Esophagus squamous epithelium (tissue), 5 donors: ENCODE data around the gene LYAR. TPM values are rescaled to one million over a fixed set of nuclear protein-coding genes. Genes with fewer than 3 reads are reported as not detected.

Experiments used
- DNase-seq: peaks from one replicate; lab custom pipeline; 2025; lab: John Stamatoyannopoulos, UW
- H3K27ac ChIP-seq, 4 donors: fragments of 200-600 bp; sonication (generic); one replicate each; pipeline ENCODE4 v1.5.1; 2016 to 2019; ENCODE audit warnings: mild to moderate bottlenecking in 1 of 4
- H3K27me3 ChIP-seq, 4 donors: fragments of 200-600 bp; sonication (generic); 1 replicate in 3 of 4; 2 replicates in 1 of 4; pipeline versions ENCODE4 v1.5.1 to v1.6.0; 2017 to 2021; ENCODE audit warnings: antibody characterized with exemption in 1 of 4
- H3K36me3 ChIP-seq, 3 donors: fragments of 200-600 bp; sonication (generic); one replicate each; pipeline ENCODE4 v1.5.1; 2016 to 2019
- H3K4me1 ChIP-seq, 3 donors: fragments of 200-600 bp; sonication (generic); one replicate each; pipeline ENCODE4 v1.5.1; 2017 to 2019
- H3K4me3 ChIP-seq, 4 donors: fragments of 200-600 bp; sonication (generic); 1 replicate in 3 of 4; 2 replicates in 1 of 4; pipeline ENCODE4 v1.5.1; 2016 to 2019; ENCODE audit warnings: mild to moderate bottlenecking in 2 of 4, moderate library complexity in 1 of 4
- H3K9me3 ChIP-seq, 3 donors: fragments of 200-600 bp; sonication (generic); one replicate each; pipeline ENCODE4 v1.5.1; 2016 to 2019
- CTCF ChIP-seq, 6 experiments: fragments of 450-650 bp in 4 of 6; fragments of 200-600 bp in 2 of 6; sonication (generic) in 2 of 6; IDR thresholded peaks; one replicate each; pipeline ENCODE4 v1.5.1; 2016 to 2019; ENCODE audit warnings: antibody characterized with exemption in 6 of 6, mild to moderate bottlenecking in 4 of 6, moderate library complexity in 4 of 6
- POLR2A ChIP-seq, 4 donors: fragments of 450-650 bp; IDR thresholded peaks; one replicate each; pipeline ENCODE4 v1.6.1; 2017; ENCODE audit warnings: antibody characterized with exemption in 4 of 4, mild to moderate bottlenecking in 4 of 4, moderate library complexity in 3 of 4
- WGBS, 2 donors: methylation state at CpG; one replicate each; pipeline ENCODE4 v1.1.5; 2018; 5-methylcytosine and 5-hydroxymethylcytosine counted together
- intact Hi-C: fragments of 100-400 bp; cut with DNase I; formaldehyde crosslinking; loops from one replicate; pipeline ENCODE4 v1.15.0; 2022
- total RNA-seq, 4 donors: library from RNA; depleted of rRNA; stranded (reverse); fragments of >200 nt; gene quantifications; one replicate each; pipeline ENCODE4 v1.1.0, GENCODE V29; 2016
- donor health status: DM: yes; HTN: yes; CAD: no.

Gene LYAR
- total RNA-seq, 4 donors from 2014 or later, result 9.1 to 35.7 (median 22.0) TPM

- Histone ChIP-seq H3K36me3 (peaks cover 0 to 56% (median 21%) of the 10 kb centered on the region in 3 donors), H3K27ac (no peak overlapping the region), H3K4me3 (no peak overlapping the region), H3K27me3 (no peaks in the 10 kb centered on the region), H3K9me3 (no peaks in the 10 kb centered on the region), H3K4me1 (no peaks in the 10 kb centered on the region)
- intact Hi-C loops, result no loop called here
- no peak for TF ChIP-seq CTCF (IDR thresholded peaks at IDR 0.05)
- TF ChIP-seq POLR2A (IDR thresholded peaks at IDR 0.05), result no peak
- WGBS, 2 donors, result 85 to 88% methylated on average over 12 to 17 of the region's 18 CpGs
- DNase-seq, result no peak
Observed at GRCh38 chr4:4321951-4322688, 32.2 kb upstream of the LYAR start.

- Histone ChIP-seq H3K27ac (no peak overlapping the region), H3K9me3 (no peaks in the 10 kb centered on the region), H3K36me3 (peaks cover 0 to 66% (median 21%) of the 10 kb centered on the region in 3 donors), H3K4me1 (no peaks in the 10 kb centered on the region), H3K27me3 (no peaks in the 10 kb centered on the region), H3K4me3 (no peak overlapping the region)
- WGBS, 2 donors, result 92 to 93% methylated on average over 17 to 23 of the region's 26 CpGs
- DNase-seq, result no peak
- intact Hi-C loops, result no loop called here
- TF ChIP-seq POLR2A (IDR thresholded peaks at IDR 0.05) (no peak), CTCF (IDR thresholded peaks at IDR 0.05) (no peak)
Observed at GRCh38 chr4:4320951-4321714, 31.2 kb upstream of the LYAR start.

- no peak overlapping the region for H3K4me3 ChIP-seq
- WGBS, 2 donors, result 91 to 94% methylated on average over 13 of the region's 15 CpGs
- no peaks in the 10 kb centered on the region for H3K9me3 ChIP-seq
- DNase-seq, result no peak
- TF ChIP-seq POLR2A (IDR thresholded peaks at IDR 0.05), result no peak
- no peak for TF ChIP-seq CTCF (IDR thresholded peaks at IDR 0.05)
- H3K4me1 ChIP-seq, result no peaks in the 10 kb centered on the region
- intact Hi-C loops, result no loop called here
- H3K27me3 ChIP-seq, result no peaks in the 10 kb centered on the region
- peaks cover 0 to 72% (median 21%) of the 10 kb centered on the region in 3 donors for H3K36me3 ChIP-seq
- H3K27ac ChIP-seq, result no peak overlapping the region
Observed at GRCh38 chr4:4320528-4320927, 30.6 kb upstream of the LYAR start.

GRCh38 chr4:4317496-4318232, 27.7 kb upstream of the LYAR start:
- no peak for DNase-seq
- Histone ChIP-seq H3K4me1 (no peaks in the 10 kb centered on the region), H3K27ac (no peak overlapping the region), H3K9me3 (no peaks in the 10 kb centered on the region), H3K36me3 (peaks cover 0 to 98% (median 25%) of the 10 kb centered on the region in 3 donors), H3K4me3 (no peak overlapping the region), H3K27me3 (no peaks in the 10 kb centered on the region)
- no peak for TF ChIP-seq POLR2A (IDR thresholded peaks at IDR 0.05)
- no peak for TF ChIP-seq CTCF (IDR thresholded peaks at IDR 0.05)
- intact Hi-C loops, result no loop called here
- WGBS, 2 donors, result 94% methylated on average over 17 to 19 of the region's 23 CpGs
